Activated T-helper 2 cell treated with anti-CD3 and anti-CD28 coated beads, Interferon-gamma antibody, Interleukin-2, Interleukin-4, amounts not matched to agents 10 μg/mL and 5 μg/mL and 100 μg/mL, durations not matched to agents 14 hours and 24 hours and 36 hours (primary cell): ENCODE data around the gene HK1. TPM values are rescaled to one million over a fixed set of nuclear protein-coding genes. Genes with fewer than 3 reads are reported as not detected.
A peak's percentile ranks its signal among the peaks of the same experiment; 100 is the strongest.

ENCODE experiments used
- DNase-seq: peaks from one replicate; pipeline ENCODE4 v3.0.0; 2021; ENCODE audit warnings: low spot score
- H3K27ac Mint-ChIP-seq: one replicate; pipeline ENCODE4 v1.8.0; 2021; ENCODE audit warnings: mixed read lengths
- H3K27me3 Mint-ChIP-seq: one replicate; pipeline ENCODE4 v1.8.0; 2021; ENCODE audit warnings: low read depth, mixed read lengths
- H3K36me3 Mint-ChIP-seq: one replicate; pipeline ENCODE4 v1.8.0; 2021; ENCODE audit warnings: low read depth, mixed read lengths
- H3K4me1 Mint-ChIP-seq: one replicate; pipeline ENCODE4 v1.8.0; 2021; ENCODE audit warnings: low read depth, mixed read lengths
- H3K4me3 Mint-ChIP-seq: one replicate; pipeline ENCODE4 v1.8.0; 2021; ENCODE audit warnings: low read depth, mild to moderate bottlenecking, moderate library complexity, mixed read lengths
- H3K9me3 Mint-ChIP-seq: one replicate; pipeline ENCODE4 v1.8.0; 2021; ENCODE audit warnings: mixed read lengths
- intact Hi-C: fragments of 100-400 bp; cut with micrococcal nuclease; formaldehyde crosslinking; loops from one replicate; pipeline ENCODE4 v1.15.1; 2023
- total RNA-seq: library from RNA; stranded (reverse); gene quantifications from 2 replicates; pipeline ENCODE4 v1.2.3, GENCODE V29; 2022

HK1 gene
- total RNA-seq, 1 donor from 2014 or later: 197 TPM

DNA sequence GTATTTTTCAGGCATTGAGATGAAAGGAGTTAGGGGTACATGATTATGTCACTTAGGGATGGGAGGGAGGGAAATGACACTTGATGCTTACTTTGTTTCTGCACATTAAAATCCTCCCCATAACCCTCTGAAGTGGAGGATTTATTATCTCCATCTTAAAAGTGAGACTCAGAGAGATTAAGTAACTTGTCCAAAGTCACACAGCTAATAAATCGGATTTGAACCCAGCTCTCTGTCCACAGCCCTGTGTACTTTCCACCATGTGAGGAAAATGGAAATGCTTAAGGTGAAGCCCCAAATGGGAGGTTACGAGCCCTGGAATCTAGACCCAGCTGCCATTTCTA, 58.6 kb downstream of the HK1 start:
- H3K4me1 Mint-ChIP-seq: peaks cover 43% of the 10 kb centered on the region
- intact Hi-C loops: no loop called here
- DNase-seq: no peak
- no peak overlapping the region for H3K27ac Mint-ChIP-seq
- peaks cover 21% of the 10 kb centered on the region for H3K36me3 Mint-ChIP-seq
- H3K9me3 Mint-ChIP-seq: no peaks in the 10 kb centered on the region
- no peak overlapping the region for H3K4me3 Mint-ChIP-seq
- no peaks in the 10 kb centered on the region for H3K27me3 Mint-ChIP-seq

DNA sequence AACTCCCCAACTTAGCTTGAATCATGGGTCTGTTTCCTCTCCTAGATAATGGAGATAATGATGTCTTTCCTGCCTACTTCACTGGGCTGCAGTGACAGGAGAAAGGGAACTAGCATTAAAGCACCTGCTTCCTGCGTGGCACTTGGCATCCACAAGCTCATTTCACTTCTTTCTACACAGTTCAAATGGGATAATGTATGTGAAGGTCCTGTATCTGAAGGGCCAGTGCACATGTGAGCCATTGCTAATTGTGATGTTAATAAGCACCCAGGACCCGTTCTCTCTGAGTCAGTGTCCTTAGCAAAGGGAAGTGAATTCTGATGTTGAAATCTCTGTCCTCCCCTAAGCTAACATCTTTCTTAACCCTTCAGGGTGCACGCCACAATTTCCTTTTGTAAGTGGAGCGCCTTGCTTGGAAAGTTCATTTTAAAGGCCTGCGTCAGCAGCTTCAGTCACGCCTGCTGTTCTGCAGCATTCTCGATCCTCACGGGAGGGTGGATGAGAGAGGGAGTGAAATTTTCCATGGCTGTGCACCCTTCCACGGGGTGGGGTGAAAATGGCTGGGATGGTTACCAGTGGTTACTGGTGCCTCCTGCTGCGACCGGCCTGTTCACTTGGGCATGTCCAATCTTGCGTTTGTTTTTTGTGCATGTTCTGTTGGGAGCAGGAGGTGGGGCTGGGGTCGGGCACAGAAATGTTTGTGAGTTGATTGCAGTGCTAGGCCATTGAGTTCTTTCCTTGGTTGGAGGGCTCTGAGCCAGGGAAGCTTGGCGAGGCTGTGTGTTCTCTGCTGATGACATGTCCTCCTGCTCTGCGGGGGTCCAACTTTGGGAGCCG, 59.2 kb downstream of the HK1 start:
- Mint-ChIP-seq H3K27ac (no peak overlapping the region), H3K27me3 (no peaks in the 10 kb centered on the region), H3K36me3 (peaks cover 20% of the 10 kb centered on the region), H3K9me3 (no peaks in the 10 kb centered on the region), H3K4me1 (peaks cover 48% of the 10 kb centered on the region), H3K4me3 (no peak overlapping the region)
- intact Hi-C loops: no loop called here
- no peak for DNase-seq

DNA sequence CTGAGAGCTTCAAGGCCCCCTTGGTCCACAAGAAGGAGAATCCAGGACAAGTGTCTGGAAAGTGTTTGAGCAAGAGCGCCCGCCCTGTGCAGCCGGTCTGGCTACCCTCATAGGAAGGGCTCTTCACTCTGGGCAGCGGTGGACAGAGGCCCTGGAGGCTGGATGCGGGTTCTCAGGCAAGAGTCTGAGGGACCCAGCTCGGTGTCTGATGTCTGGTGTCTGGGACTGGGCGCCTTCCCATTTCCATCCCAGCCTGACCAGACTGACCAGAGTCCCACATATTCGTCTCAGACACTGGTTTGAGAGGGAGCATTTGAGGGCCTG, 59.8 kb downstream of the HK1 start:
- intact Hi-C loops: no loop called here

DNA sequence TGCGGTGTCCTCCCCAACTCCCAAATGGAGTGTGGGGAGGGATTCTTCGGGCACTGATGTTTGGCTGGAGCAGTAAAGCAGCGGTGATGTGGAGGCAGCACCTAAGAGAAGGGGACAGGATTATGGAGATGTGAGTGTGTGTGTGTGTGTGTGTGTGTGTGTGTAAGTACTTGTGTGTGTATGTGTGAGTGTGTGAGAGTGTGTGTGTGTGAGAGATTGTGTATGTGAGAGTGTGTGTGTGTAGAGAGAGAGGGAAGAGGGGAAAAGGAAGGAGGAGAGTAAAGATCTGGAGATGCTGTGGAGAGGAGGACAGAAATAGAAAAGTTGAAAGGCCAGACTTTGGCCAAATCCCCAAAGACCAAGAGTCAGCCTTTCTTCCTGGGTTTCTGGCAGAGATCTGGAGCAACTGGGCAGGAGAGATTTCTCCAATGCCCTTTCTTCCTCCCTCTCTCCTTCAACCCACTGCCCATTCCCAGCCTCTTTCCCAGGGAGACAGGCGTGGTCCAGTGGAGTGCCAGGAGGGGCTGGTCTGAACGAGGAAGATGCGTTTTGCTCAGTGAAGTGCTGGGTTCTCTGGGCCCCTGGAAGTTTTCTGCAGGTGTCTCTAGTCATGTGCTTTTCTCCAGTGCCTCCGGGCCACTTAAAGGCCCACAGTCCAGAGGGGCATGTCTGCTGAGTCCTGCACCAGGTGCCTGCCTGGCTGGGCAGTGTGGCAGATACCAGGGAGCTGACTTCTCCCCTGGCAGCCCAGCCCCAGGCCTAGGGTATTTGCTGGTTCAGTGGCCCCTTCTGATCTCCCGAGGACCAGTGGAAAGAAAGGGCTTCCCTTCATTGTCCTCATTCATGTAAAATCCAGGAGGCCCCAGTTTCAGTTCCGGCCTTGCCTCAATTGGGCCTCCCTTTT, 60.5 kb downstream of the HK1 start:
- H3K36me3 Mint-ChIP-seq: peaks cover 23% of the 10 kb centered on the region
- no peaks in the 10 kb centered on the region for H3K27me3 Mint-ChIP-seq
- peak overlapping the region; percentile 48 for H3K27ac Mint-ChIP-seq
- no peak overlapping the region for H3K4me3 Mint-ChIP-seq
- DNase-seq: no peak
- no peaks in the 10 kb centered on the region for H3K9me3 Mint-ChIP-seq
- intact Hi-C loops: no loop called here
- peaks cover 57% of the 10 kb centered on the region for H3K4me1 Mint-ChIP-seq

More for the DNA sequence above, 59.8 kb downstream of the HK1 start:
- Mint-ChIP-seq H3K36me3 (peaks cover 20% of the 10 kb centered on the region), H3K4me3 (no peak overlapping the region), H3K27me3 (no peaks in the 10 kb centered on the region), H3K9me3 (no peaks in the 10 kb centered on the region), H3K4me1 (peaks cover 52% of the 10 kb centered on the region), H3K27ac (peak overlapping the region; percentile 48)
- DNase-seq: no peak

DNA sequence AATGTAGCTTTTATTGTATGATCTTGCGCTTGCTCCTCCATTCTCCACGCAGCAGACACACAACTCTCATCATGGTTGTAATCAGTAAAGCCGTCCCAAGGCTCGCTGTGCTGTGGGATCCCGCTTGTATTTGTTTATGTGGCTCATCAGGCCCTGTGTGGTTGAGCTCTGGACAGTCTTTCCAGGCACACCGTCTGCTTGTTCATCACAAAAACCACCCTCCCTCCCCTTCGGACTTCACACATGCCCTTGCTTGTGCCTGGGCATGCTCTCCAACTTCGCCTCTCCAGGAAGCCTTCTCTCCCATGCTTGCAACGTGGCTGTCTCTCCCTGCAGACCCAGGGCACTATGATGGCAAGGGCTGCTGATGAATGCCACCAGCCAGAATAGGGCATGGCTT, 62.4 kb downstream of the HK1 start:
- Mint-ChIP-seq H3K9me3 (no peaks in the 10 kb centered on the region), H3K27ac (no peak overlapping the region), H3K27me3 (no peaks in the 10 kb centered on the region), H3K4me3 (no peak overlapping the region), H3K4me1 (peaks cover 60% of the 10 kb centered on the region), H3K36me3 (peaks cover 38% of the 10 kb centered on the region)
- DNase-seq: no peak
- intact Hi-C loops: no loop called here

DNA sequence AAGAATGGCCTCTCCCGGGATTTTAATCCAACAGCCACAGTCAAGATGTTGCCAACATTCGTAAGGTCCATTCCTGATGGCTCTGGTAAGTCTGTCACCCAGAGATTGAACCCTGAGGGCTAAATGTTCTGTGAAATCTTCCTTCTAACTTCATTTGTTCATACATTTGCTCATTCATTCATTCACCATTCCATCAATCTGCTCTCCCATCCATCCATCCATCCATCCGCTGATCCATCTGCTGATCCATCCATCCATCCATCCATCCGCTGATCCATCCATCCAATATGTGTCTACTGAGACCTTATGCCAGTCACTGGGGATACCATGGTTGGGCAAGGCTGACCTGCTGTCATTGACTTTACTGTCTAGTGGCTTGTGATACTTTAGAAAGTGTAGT, 65.6 kb downstream of the HK1 start:
- H3K4me1 Mint-ChIP-seq: peaks cover 68% of the 10 kb centered on the region
- peaks cover 64% of the 10 kb centered on the region for H3K36me3 Mint-ChIP-seq
- no peak for DNase-seq
- H3K9me3 Mint-ChIP-seq: no peaks in the 10 kb centered on the region
- no peaks in the 10 kb centered on the region for H3K27me3 Mint-ChIP-seq
- intact Hi-C loops: no loop called here
- peak overlapping the region; percentile 81 for H3K27ac Mint-ChIP-seq
- H3K4me3 Mint-ChIP-seq: peak overlapping the region; percentile 26

DNA sequence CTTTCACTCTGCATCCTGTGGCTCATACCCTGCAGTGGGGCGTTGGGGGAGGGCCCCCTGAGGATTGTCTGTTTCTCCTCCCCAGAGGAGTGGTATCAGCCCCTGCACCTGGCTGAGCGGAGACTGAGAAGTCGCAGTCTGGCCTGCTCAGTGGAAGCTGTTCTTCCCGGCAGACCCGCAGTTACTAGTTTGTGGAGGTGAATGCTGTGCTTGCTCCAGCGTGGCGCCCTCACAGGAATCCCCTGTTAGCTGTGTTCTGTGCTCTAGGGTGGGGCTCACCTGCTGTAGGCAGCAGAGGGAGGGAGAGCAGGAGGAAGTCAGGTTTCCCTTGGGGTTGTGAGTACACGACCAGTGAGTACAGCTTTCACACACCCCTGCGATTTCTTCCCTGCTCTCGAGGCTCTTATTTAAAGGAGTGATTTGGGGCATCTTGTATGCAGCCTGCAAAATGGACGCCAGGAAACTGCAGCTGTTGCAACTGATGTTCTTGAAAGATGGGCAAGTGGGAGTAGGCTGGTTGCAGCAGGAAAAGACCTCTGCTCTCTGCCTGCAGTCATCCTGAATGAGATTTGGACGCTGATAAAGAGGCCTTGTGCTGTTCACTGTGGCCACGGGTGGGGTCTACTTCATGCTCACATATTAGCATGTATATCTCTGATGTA, 66.4 kb downstream of the HK1 start:
- H3K36me3 Mint-ChIP-seq: peaks cover 70% of the 10 kb centered on the region
- H3K9me3 Mint-ChIP-seq: no peaks in the 10 kb centered on the region
- intact Hi-C loops: no loop called here
- peak overlapping the region; percentile 81 for H3K27ac Mint-ChIP-seq
- H3K27me3 Mint-ChIP-seq: no peaks in the 10 kb centered on the region
- peak; percentile 34 for DNase-seq
- H3K4me3 Mint-ChIP-seq: peak overlapping the region; percentile 4
- peaks cover 72% of the 10 kb centered on the region for H3K4me1 Mint-ChIP-seq

DNA sequence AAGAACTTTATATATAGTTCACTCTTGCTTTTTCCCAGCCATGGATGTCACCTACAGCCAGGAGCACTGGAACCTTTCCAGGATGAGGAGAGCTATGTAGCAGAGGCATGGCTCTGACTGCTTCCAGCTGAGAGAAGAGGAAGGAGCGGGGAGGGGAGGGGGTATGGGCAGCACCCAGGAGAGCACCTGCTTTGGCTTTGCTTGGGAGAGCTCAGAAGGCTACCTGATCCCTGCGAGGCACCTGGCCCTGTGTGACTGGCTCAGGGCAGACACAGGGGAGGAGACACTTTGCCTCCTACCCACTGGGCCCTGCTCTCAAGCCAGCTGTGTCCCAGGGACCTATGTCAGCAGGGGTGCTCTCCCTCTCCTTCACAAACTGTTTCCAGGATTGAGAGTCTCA, 67.1 kb downstream of the HK1 start:
- intact Hi-C loops: no loop called here
- H3K27me3 Mint-ChIP-seq: no peaks in the 10 kb centered on the region
- peak overlapping the region; percentile 81 for H3K27ac Mint-ChIP-seq
- no peak for DNase-seq
- no peaks in the 10 kb centered on the region for H3K9me3 Mint-ChIP-seq
- H3K4me1 Mint-ChIP-seq: peaks cover 75% of the 10 kb centered on the region
- H3K4me3 Mint-ChIP-seq: peak overlapping the region; percentile 4
- H3K36me3 Mint-ChIP-seq: peaks cover 77% of the 10 kb centered on the region

DNA sequence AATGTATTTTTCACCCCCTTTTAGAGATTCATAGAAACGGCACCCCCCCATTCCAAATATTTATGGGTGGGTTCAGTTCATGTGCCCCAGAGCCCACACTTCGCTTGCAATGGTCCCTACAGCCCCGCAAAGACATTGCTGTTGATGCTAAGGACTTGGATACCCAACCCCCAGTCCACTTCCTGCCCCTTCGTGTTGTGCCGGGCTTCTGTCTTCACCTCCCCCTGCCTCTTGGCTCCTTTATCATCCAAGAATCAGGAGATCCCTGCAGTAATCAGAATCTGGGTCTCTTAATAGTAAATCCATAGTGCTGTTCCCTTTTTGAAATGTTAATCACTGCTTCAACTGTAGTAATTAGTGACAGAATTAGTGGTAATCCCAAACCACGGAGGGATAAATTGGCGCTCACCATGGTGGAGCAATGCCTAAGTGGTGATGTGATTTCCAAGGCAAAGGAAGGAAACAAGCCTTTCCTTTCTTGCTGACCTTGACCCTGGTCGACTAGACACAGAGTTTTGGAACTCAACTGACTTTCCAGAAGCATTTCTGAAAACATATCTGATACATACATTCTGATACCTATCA, 67.7 kb downstream of the HK1 start:
- Mint-ChIP-seq H3K4me3 (peak overlapping the region; percentile 2), H3K9me3 (no peaks in the 10 kb centered on the region), H3K4me1 (peaks cover 73% of the 10 kb centered on the region), H3K27ac (peak overlapping the region; percentile 81), H3K36me3 (peaks cover 77% of the 10 kb centered on the region), H3K27me3 (no peaks in the 10 kb centered on the region)
- intact Hi-C loops: no loop called here
- DNase-seq: no peak

DNA sequence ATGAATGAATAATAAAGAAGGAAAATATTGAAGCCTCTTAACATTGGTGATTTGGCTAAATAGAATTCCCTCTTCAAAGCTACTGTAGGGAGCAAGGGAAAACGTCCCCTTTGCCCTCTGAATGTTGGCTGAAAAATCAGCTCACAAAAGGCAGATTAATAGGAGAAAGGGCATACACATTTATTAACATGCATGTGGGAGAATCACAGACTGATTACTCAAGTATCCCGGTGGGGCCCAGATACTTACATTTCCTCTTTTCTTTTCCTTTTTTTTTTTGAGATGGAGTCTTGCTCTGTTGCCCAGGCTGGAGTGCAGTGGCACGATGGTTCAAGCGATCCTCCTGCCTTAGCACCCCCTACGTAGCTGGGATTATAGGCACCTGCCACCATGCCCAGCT, 68.5 kb downstream of the HK1 start:
- Mint-ChIP-seq H3K36me3 (peaks cover 84% of the 10 kb centered on the region), H3K9me3 (no peaks in the 10 kb centered on the region), H3K4me3 (no peak overlapping the region), H3K27ac (no peak overlapping the region), H3K4me1 (peaks cover 69% of the 10 kb centered on the region), H3K27me3 (no peaks in the 10 kb centered on the region)
- intact Hi-C loops: no loop called here
- DNase-seq: no peak

DNA sequence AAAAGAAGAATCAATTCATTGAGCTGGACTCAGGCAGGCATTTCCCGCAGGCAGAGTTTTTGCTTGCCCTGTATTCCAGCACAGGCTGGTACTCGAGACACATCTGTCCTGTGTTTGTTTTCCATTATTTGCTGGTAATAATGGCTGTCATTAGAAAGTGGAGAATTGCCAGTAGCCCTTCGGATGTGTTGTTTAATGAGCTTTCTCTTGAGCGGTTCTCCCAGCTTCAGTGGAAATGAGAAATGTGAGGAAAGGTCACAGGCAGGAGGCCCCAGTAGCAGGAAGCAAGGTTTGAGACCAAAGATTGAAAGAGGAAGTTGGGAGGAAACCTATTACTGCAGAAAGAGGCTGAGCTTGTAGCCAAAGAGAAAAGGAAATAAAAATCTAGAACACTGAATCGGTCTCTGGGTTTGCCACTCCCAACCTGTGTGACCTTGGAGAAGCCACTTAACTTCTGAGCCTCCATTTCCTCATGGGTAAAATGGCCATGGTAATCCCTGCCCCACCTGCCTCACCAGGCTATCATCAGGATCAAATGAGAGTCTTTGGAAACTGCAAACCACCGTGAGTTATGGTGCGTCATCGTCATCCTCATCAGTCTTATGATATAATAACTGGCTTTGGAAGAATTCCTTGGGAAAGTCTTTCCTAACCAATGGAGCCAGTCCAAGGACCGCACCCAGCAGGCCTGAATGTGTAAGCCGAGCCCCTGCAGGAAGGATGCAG, 70.7 kb downstream of the HK1 start:
- Mint-ChIP-seq H3K36me3 (peaks cover 88% of the 10 kb centered on the region), H3K9me3 (no peaks in the 10 kb centered on the region), H3K27me3 (no peaks in the 10 kb centered on the region), H3K4me3 (peak overlapping the region; percentile 38), H3K27ac (peak overlapping the region; percentile 71), H3K4me1 (peaks cover 61% of the 10 kb centered on the region)
- no peak for DNase-seq
- intact Hi-C loops: loop anchor here (1.0 to 2.0 kb wide), 2 partner anchors 22 to 30 kb away; no protein-coding TSS in a partner anchor

DNA sequence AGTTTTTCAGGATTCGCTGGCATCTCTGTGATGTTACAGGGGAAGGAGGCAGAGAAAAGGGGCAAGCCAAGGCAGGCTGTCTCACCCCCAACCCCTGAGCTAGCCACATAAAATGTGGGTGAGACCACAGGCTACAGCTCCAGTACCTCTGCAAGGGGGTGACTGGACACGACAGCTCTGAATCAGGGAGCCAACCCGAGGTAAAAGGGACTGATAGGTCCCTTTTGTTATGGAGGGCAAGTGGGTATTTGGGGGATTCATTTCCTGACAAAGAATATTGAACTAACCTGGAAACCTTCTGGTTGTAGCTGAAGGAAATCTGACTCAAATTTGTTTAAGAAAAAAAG, 71.2 kb downstream of the HK1 start:
- intact Hi-C loops: loop anchor here (1.0 to 2.0 kb wide), 2 partner anchors 22 to 31 kb away; no protein-coding TSS in a partner anchor
- peak overlapping the region; percentile 71 for H3K27ac Mint-ChIP-seq
- H3K36me3 Mint-ChIP-seq: peaks cover 89% of the 10 kb centered on the region
- peaks cover 56% of the 10 kb centered on the region for H3K4me1 Mint-ChIP-seq
- H3K4me3 Mint-ChIP-seq: no peak overlapping the region
- H3K9me3 Mint-ChIP-seq: no peaks in the 10 kb centered on the region
- no peaks in the 10 kb centered on the region for H3K27me3 Mint-ChIP-seq
- DNase-seq: no peak
